ENCODE results near the gene ATF3. TPM values are rescaled to one million over a fixed set of nuclear protein-coding genes. Genes with fewer than 3 reads are reported as not detected.

The ATF3 gene
- polyA plus RNA-seq, 1 donor, result 83.1 TPM

GRCh38 chr1:212586206-212587015, 22.1 kb upstream of the ATF3 start:
- DNase-seq (ENCODE audit: low read depth), result no peak

GRCh38 chr1:212587016-212587887, 21.3 kb upstream of the ATF3 start:
- DNase-seq (ENCODE audit: low read depth), result no peak

- DNase-seq (ENCODE audit: low read depth), result no peak
Measured at GRCh38 chr1:212587888-212588510, 20.6 kb upstream of the ATF3 start.

GRCh38 chr1:212589446-212589845, 19.1 kb upstream of the ATF3 start:
- no peak for DNase-seq (ENCODE audit: low read depth)

GRCh38 chr1:212591922-212592321, 16.6 kb upstream of the ATF3 start:
- DNase-seq (ENCODE audit: low read depth), result no peak

GRCh38 chr1:212593821-212594251, 14.7 kb upstream of the ATF3 start:
- DNase-seq (ENCODE audit: low read depth), result no peak

GRCh38 chr1:212594640-212595039, 13.9 kb upstream of the ATF3 start:
- no peak for DNase-seq (ENCODE audit: low read depth)

- DNase-seq (ENCODE audit: low read depth), result no peak
Measured at GRCh38 chr1:212595229-212595628, 13.3 kb upstream of the ATF3 start.

GRCh38 chr1:212595787-212596714, 12.5 kb upstream of the ATF3 start:
- no peak for DNase-seq (ENCODE audit: low read depth)

- no peak for DNase-seq (ENCODE audit: low read depth)
Measured at GRCh38 chr1:212596798-212597197, 11.8 kb upstream of the ATF3 start.

- DNase-seq (ENCODE audit: low read depth), result no peak
Measured at GRCh38 chr1:212597487-212597886, 11.1 kb upstream of the ATF3 start.

- DNase-seq (ENCODE audit: low read depth), result no peak
Measured at GRCh38 chr1:212600071-212600915, 8.3 kb upstream of the ATF3 start.

GRCh38 chr1:212600980-212601379, 7.6 kb upstream of the ATF3 start:
- DNase-seq (ENCODE audit: low read depth), result no peak

GRCh38 chr1:212601524-212601923, 7.0 kb upstream of the ATF3 start:
- DNase-seq (ENCODE audit: low read depth), result no peak

GRCh38 chr1:212605441-212606394, 2.8 kb upstream of the ATF3 start:
- no peak for DNase-seq (ENCODE audit: low read depth)

GRCh38 chr1:212606395-212607205, 2.0 kb upstream of the ATF3 start:
- no peak for DNase-seq (ENCODE audit: low read depth)

- no peak for DNase-seq (ENCODE audit: low read depth)
Measured at GRCh38 chr1:212607206-212607912, 1.2 kb upstream of the ATF3 start.

Measured in forelimb muscle (tissue), 1 donor.